Psoas muscle (tissue), 8 donors: ENCODE results near the gene KCNH5. TPM values are rescaled to one million over a fixed set of nuclear protein-coding genes. Genes with fewer than 3 reads are reported as not detected.

Experiments used
- ATAC-seq, 4 donors: fragments of 200-7000 bp; cut with Tn5 transposase; one replicate each; pipeline ENCODE4 v1.9.1; 2020; ENCODE audit warnings: moderate library complexity in 3 of 4, mild to moderate bottlenecking in 2 of 4
- DNase-seq, 2 donors: peaks; one replicate each; pipeline ENCODE4 v3.0.0-alpha.2; 2020
- H3K27ac ChIP-seq: fragments of 200-600 bp; one replicate; pipeline ENCODE4 v1.8.0; 2022
- H3K27me3 ChIP-seq, 3 donors: fragments of 200-600 bp in 1 of 3; one replicate each; pipeline versions ENCODE4 v1.6.1 to v1.8.0; 2013 to 2022; ENCODE audit warnings: low read length in 2 of 3, mild to moderate bottlenecking in 2 of 3, moderate library complexity in 1 of 3; ENCODE audit not compliant: insufficient read depth in 3 of 3
- H3K36me3 ChIP-seq, 2 donors: fragments of 200-600 bp in 1 of 2; one replicate each; pipeline versions ENCODE4 v1.6.1 to v1.8.0; 2013 to 2022; ENCODE audit warnings: low read depth in 1 of 2, mild to moderate bottlenecking in 1 of 2, moderate library complexity in 1 of 2; ENCODE audit not compliant: insufficient read depth in 1 of 2
- H3K4me1 ChIP-seq: fragments of 200-600 bp; one replicate; pipeline ENCODE4 v1.8.0; 2022
- H3K4me3 ChIP-seq: fragments of 200-600 bp; one replicate; pipeline ENCODE4 v1.8.0; 2022; ENCODE audit warnings: mild to moderate bottlenecking
- H3K9me3 ChIP-seq: fragments of 200-600 bp; one replicate; pipeline ENCODE4 v1.8.0; 2022
- CTCF ChIP-seq: fragments of 200-600 bp; IDR thresholded peaks from one replicate; pipeline ENCODE4 v1.8.0; 2022; ENCODE audit warnings: antibody characterized with exemption
- WGBS, 3 donors: extraction: QIAGEN DNeasy Blood & Tissue Kit; methylation state at CpG; one replicate each; pipeline versions ENCODE4 v1.1.6 to v1.1.7; 2013; 5-methylcytosine and 5-hydroxymethylcytosine counted together
- intact Hi-C, 2 donors: fragments of 100-400 bp; cut with DNase I; formaldehyde crosslinking; loops; one replicate each; pipeline versions ENCODE4 v1.11.0 to v1.14.2; 2022
- polyA plus RNA-seq, 3 donors: library from polyadenylated mRNA; stranded (reverse); fragments of 200-250 nt; gene quantifications; one replicate each; pipeline ENCODE4 v1.2.3, GENCODE V29; 2013
- total RNA-seq, 4 donors: library from RNA; stranded (reverse); fragmentation: NEBNext Ultra II Directional in 2 of 4; extraction: Animal tissue kit (Norgen Biotek cat#: 25700) in 2 of 4; gene quantifications; one replicate each; pipeline versions ENCODE4 v1.2.1 to v1.2.4, GENCODE V29; 2021 to 2023
- donor health status: healthy with polysubstance abuse.
- donor health status: DM: no; HTN: no; CAD: no; lungs with moderate emphysema.
- donor health status: Bipolar disorder and iron deficiency.
- donor health status: healthy.
- donor health status: DM: yes; HTN: yes; CAD: no.
- donor health status: DM: no; HTN: no; CAD: no.
- donor health status: DM: no; HTN: no; CAD: no.
- donor health status: DM: yes; HTN: yes; CAD: no.

Gene KCNH5
- total and polyA plus RNA-seq, 7 donors = under 0.01 TPM; not detected in 6

- no peak for DNase-seq
- ATAC-seq = no peak
Measured at GRCh38 chr14:62778310-62778709, 266.9 kb downstream of the KCNH5 start.

DNA sequence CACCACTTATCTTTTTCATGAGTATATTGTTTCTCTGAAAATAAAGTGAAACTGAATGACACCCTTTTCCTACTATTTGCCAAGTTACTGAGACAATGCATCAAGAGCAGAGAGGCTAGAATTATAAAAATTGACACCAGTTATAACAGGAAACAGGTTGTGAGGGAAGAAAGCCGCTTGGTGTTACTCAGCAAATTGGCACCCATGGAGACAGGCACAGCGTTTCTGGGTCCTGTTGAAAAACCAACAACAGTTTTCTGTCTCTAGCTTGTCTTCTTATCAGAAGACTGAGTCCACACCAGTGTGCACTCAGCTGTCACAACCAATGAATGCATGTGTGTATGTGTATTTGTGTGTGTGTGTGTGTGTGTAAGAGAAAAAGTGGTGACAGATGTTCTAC lies 267.7 kb downstream of the KCNH5 start:
- no peak for DNase-seq
- intact Hi-C loops = no loop called here
- Histone ChIP-seq H3K4me3 (no peak overlapping the region), H3K36me3 (no peaks in the 10 kb centered on the region), H3K9me3 (no peaks in the 10 kb centered on the region), H3K27me3 (peaks cover 0 to 3% (median 0%) of the 10 kb centered on the region in 3 donors), H3K27ac (no peak overlapping the region), H3K4me1 (no peaks in the 10 kb centered on the region)
- ATAC-seq = no peak
- no peak for TF ChIP-seq CTCF
- WGBS, 3 donors = 66 to 73% (median 66%) methylated on average over 2 of the region's 2 CpGs

More at GRCh38 chr14:62778310-62778709, 266.9 kb downstream of the KCNH5 start:
- Histone ChIP-seq H3K36me3 (no peaks in the 10 kb centered on the region), H3K4me1 (no peaks in the 10 kb centered on the region), H3K27me3 (no peaks in the 10 kb centered on the region), H3K4me3 (no peak overlapping the region), H3K9me3 (no peaks in the 10 kb centered on the region), H3K27ac (no peak overlapping the region)
- TF ChIP-seq CTCF = no peak
- 68 to 75% (median 71%) methylated on average over 2 of the region's 2 CpGs for WGBS, 3 donors
- intact Hi-C loops = no loop called here

DNA sequence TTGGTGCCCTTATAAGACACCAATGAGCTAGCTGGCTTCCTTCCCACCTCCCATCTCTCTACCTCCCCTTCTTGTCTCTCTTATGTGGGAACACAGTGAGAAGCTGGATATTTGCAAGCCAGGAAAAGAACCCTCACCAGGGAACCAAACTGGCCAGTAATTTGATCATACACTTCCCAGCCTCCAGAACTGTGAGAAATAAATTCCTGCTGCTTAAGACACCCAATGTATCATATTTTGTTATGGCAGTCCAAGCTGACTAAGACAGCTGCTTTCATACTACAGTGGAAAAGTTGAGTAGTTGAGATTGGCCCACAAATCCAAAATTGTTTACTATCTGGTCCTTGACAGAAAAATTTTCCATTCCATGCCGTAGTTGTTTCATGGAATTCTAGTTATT lies 269.0 kb downstream of the KCNH5 start:
- no peak overlapping the region for H3K4me3 ChIP-seq
- H3K27me3 ChIP-seq = peaks cover 0 to 3% (median 0%) of the 10 kb centered on the region in 3 donors
- DNase-seq = no peak
- ATAC-seq = peak in 3 of 4 donors; percentile 55 to 83 (median 65)
- intact Hi-C loops = no loop called here
- no peaks in the 10 kb centered on the region for H3K36me3 ChIP-seq
- no peak for TF ChIP-seq CTCF
- no peaks in the 10 kb centered on the region for H3K9me3 ChIP-seq
- no peaks in the 10 kb centered on the region for H3K4me1 ChIP-seq
- WGBS, 3 donors = 41 to 44% (median 43%) methylated on average over 1 of the region's 1 CpG
- H3K27ac ChIP-seq = no peak overlapping the region

GRCh38 chr14:62768753-62769152 lies 276.5 kb downstream of the KCNH5 start:
- no peak for DNase-seq
- WGBS, 3 donors = 64 to 87% (median 79%) methylated on average over 2 of the region's 2 CpGs
- intact Hi-C loops = no loop called here

More at GRCh38 chr14:62768753-62769152, 276.5 kb downstream of the KCNH5 start:
- peak in 2 of 4 donors; percentile 52 to 68 for ATAC-seq
- Histone ChIP-seq H3K4me3 (no peak overlapping the region), H3K36me3 (no peaks in the 10 kb centered on the region), H3K4me1 (no peaks in the 10 kb centered on the region), H3K27ac (no peak overlapping the region), H3K27me3 (peaks cover 0 to 3% (median 0%) of the 10 kb centered on the region in 3 donors), H3K9me3 (peaks cover 4% of the 10 kb centered on the region)
- TF ChIP-seq CTCF = no peak
